ENCODE data around the gene PCDHGA11. TPM values are rescaled to one million over a fixed set of nuclear protein-coding genes. Genes with fewer than 3 reads are reported as not detected.
A peak's percentile ranks its signal among the peaks of the same experiment; 100 is the strongest.

Gene PCDHGA11
- total and polyA plus RNA-seq, 2 experiments from 2014 or later, result 1.8 to 2.7 TPM

DNA sequence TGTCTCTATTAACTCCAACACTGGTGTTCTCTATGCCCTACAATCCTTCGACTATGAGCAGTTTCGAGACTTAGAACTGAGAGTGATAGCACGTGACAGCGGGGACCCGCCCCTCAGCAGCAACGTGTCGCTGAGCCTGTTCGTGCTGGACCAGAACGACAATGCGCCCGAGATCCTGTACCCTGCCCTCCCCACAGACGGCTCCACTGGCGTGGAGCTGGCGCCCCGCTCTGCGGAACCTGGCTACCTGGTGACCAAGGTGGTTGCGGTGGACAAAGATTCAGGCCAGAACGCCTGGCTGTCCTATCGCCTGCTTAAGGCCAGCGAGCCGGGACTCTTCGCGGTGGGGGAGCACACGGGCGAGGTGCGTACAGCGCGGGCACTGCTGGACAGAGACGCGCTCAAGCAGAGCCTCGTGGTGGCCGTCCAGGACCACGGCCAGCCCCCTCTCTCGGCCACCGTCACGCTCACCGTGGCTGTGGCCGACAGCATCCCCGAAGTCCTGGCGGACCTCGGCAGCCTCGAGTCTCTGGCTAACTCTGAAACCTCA lies 2.0 kb downstream of the PCDHGA11 start:
- 99% methylated on average over 40 of the region's 42 CpGs for WGBS (ENCODE audit: low lambda C conversion rate, missing lambda C conversion rate)
- Histone ChIP-seq H3K4me2 (no peak overlapping the region), H3K79me2 (peaks cover 13% of the 10 kb centered on the region), H3K36me3 (replicated peaks; ENCODE audit: insufficient read depth, low read depth) (peaks cover 14% of the 10 kb centered on the region), H3K27ac (no peak overlapping the region), H2AFZ (no peak overlapping the region), H3K4me3 (no peak overlapping the region), H3K4me1 (ENCODE audit: insufficient read depth) (no peaks in the 10 kb centered on the region), H4K20me1 (ENCODE audit: insufficient read depth, poor library complexity, severe bottlenecking) (no peaks in the 10 kb centered on the region), H3K9me3 (ENCODE audit: low read depth) (peaks cover 90% of the 10 kb centered on the region), H3K9me2 (replicated peaks; ENCODE audit: insufficient read depth) (no peaks in the 10 kb centered on the region), H3K27me3 (no peaks in the 10 kb centered on the region)
- no peak for DNase-seq (ENCODE audit: low spot score)
- TF ChIP-seq EZH2phosphoT487 (IDR thresholded peaks at IDR 0.05; ENCODE audit: low read depth, severe bottlenecking, unreplicated experiment), result no peak
- TF ChIP-seq, protein P1, sequence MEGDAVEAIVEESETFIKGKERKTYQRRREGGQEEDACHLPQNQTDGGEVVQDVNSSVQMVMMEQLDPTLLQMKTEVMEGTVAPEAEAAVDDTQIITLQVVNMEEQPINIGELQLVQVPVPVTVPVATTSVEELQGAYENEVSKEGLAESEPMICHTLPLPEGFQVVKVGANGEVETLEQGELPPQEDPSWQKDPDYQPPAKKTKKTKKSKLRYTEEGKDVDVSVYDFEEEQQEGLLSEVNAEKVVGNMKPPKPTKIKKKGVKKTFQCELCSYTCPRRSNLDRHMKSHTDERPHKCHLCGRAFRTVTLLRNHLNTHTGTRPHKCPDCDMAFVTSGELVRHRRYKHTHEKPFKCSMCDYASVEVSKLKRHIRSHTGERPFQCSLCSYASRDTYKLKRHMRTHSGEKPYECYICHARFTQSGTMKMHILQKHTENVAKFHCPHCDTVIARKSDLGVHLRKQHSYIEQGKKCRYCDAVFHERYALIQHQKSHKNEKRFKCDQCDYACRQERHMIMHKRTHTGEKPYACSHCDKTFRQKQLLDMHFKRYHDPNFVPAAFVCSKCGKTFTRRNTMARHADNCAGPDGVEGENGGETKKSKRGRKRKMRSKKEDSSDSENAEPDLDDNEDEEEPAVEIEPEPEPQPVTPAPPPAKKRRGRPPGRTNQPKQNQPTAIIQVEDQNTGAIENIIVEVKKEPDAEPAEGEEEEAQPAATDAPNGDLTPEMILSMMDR (IDR thresholded peaks at IDR 0.05; ENCODE audit: poor library complexity), result no peak
- no peak for TF ChIP-seq EZH2 (IDR thresholded peaks at IDR 0.05; ENCODE audit: borderline replicate concordance)

DNA sequence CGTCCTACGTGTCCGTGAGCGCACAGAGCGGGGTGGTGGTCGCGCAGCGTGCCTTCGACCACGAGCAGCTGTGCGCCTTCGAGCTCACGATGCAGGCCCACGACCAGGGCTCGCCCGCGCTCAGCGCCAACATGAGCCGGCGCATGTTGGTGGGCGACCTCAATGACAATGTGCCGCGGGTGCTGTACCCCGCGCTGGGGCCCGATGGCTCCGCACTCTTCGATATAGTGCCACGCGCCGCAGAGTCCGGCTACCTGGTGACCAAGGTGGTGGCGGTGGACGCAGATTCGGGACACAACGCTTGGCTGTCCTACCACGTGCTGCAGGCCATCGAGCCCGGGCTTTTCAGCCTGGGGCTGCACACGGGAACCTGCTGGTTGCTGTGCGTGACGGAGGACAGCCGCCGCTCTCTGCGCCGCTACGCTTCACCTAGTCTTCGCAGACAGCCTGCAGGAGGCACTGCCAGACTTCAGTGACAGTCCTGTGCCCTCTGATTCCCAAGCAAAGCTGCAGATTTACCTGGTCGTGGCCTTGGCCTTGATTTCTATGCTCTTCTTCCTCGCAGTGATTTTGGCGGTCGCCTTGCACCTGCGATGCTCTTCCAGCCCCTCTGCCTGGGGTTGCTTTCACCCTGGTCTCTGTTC lies 7.1 kb downstream of the PCDHGA11 start:
- WGBS (ENCODE audit: low lambda C conversion rate, missing lambda C conversion rate), result over 99% methylated on average over 50 of the region's 53 CpGs
- no peaks in the 10 kb centered on the region for H3K9me2 ChIP-seq (replicated peaks; ENCODE audit: insufficient read depth)

DNA sequence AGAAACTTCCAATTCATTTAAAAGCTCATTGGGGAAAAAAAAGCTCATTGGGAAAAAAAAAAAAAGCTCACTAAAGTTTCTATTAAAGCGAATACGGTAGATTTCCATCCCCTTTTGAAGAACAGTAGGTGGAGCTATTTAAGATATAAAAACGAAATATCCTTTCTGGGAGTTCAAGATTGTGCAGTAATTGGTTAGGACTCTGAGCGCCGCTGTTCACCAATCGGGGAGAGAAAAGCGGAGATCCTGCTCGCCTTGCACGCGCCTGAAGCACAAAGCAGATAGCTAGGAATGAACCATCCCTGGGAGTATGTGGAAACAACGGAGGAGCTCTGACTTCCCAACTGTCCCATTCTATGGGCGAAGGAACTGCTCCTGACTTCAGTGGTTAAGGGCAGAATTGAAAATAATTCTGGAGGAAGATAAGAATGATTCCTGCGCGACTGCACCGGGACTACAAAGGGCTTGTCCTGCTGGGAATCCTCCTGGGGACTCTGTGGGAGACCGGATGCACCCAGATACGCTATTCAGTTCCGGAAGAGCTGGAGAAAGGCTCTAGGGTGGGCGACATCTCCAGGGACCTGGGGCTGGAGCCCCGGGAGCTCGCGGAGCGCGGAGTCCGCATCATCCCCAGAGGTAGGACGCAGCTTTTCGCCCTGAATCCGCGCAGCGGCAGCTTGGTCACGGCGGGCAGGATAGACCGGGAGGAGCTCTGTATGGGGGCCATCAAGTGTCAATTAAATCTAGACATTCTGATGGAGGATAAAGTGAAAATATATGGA lies 9.7 kb downstream of the PCDHGA11 start, which contains the start of gene PCDHGA12:
Gene PCDHGA12, plus strand, starts transcription at position 176 of the 782 bp plus-strand sequence. Its CDS starts 253 bp downstream, at position 429.
- 98% methylated on average over 33 of the region's 33 CpGs for WGBS (ENCODE audit: low lambda C conversion rate, missing lambda C conversion rate)
- TF ChIP-seq, protein P1 (IDR thresholded peaks at IDR 0.05; ENCODE audit: poor library complexity), result no peak
- no peak for TF ChIP-seq EZH2phosphoT487 (IDR thresholded peaks at IDR 0.05; ENCODE audit: low read depth, severe bottlenecking, unreplicated experiment)
- TF ChIP-seq EZH2 (IDR thresholded peaks at IDR 0.05; ENCODE audit: borderline replicate concordance), result no peak
- Histone ChIP-seq H3K36me3 (replicated peaks; ENCODE audit: insufficient read depth, low read depth) (peaks cover 14% of the 10 kb centered on the region), H3K9me2 (replicated peaks; ENCODE audit: insufficient read depth) (no peaks in the 10 kb centered on the region), H3K4me3 (peak within 1 kb of the TSS; percentile 10), H4K20me1 (ENCODE audit: insufficient read depth, poor library complexity, severe bottlenecking) (no peaks in the 10 kb centered on the region), H3K27me3 (no peaks in the 10 kb centered on the region), H3K27ac (no peak within 1 kb of the TSS), H2AFZ (no peak within 1 kb of the TSS), H3K4me2 (no peak within 1 kb of the TSS), H3K79me2 (peaks cover 11% of the 10 kb centered on the region), H3K4me1 (ENCODE audit: insufficient read depth) (no peaks in the 10 kb centered on the region), H3K9me3 (ENCODE audit: low read depth) (peaks cover 67% of the 10 kb centered on the region)
- DNase-seq (ENCODE audit: low spot score), result no peak

More for the DNA sequence above, 7.1 kb downstream of the PCDHGA11 start:
- no peak overlapping the region for H3K4me3 ChIP-seq
- H3K4me2 ChIP-seq, result no peak overlapping the region
- no peak overlapping the region for H2AFZ ChIP-seq
- no peaks in the 10 kb centered on the region for H3K27me3 ChIP-seq
- H3K27ac ChIP-seq, result no peak overlapping the region
- TF ChIP-seq, protein P1 (IDR thresholded peaks at IDR 0.05; ENCODE audit: poor library complexity), result no peak
- TF ChIP-seq EZH2phosphoT487 (IDR thresholded peaks at IDR 0.05; ENCODE audit: low read depth, severe bottlenecking, unreplicated experiment), result no peak
- TF ChIP-seq EZH2 (IDR thresholded peaks at IDR 0.05; ENCODE audit: borderline replicate concordance), result no peak
- peaks cover 15% of the 10 kb centered on the region for H3K79me2 ChIP-seq
- no peak for DNase-seq (ENCODE audit: low spot score)
- H3K36me3 ChIP-seq (replicated peaks; ENCODE audit: insufficient read depth, low read depth), result peaks cover 15% of the 10 kb centered on the region
- H3K9me3 ChIP-seq (ENCODE audit: low read depth), result peaks cover 83% of the 10 kb centered on the region
- H4K20me1 ChIP-seq (ENCODE audit: insufficient read depth, poor library complexity, severe bottlenecking), result no peaks in the 10 kb centered on the region
- no peaks in the 10 kb centered on the region for H3K4me1 ChIP-seq (ENCODE audit: insufficient read depth)
